GM21786 (cell line): ENCODE results near the gene HDAC4.
"Not testable (repeated sequence)": the region's sequence is repeated elsewhere in the genome, so short reads cannot be mapped to it uniquely, and the experiment has no call there.

Experiments
- ATAC-seq: cut with Tn5 transposase; IDR thresholded peaks from one replicate; pipeline ENCODE4 v1.9.1; 2021; ENCODE audit not compliant: unreplicated experiment

HDAC4 gene

GRCh38 chr2:239400596-239401066, at the start of gene HDAC4:
HDAC4 (minus strand) TSS chr2:239401020; CDS start chr2:239352699, 48,321 bp downstream.
- ATAC-seq = no peak

- ATAC-seq = not testable (repeated sequence)
These were observed 48.6 kb upstream of the HDAC4 start for GRCh38 chr2:239449468-239449867.

GRCh38 chr2:239445771-239446524, 45.1 kb upstream of the HDAC4 start:
- ATAC-seq = no peak

DNA sequence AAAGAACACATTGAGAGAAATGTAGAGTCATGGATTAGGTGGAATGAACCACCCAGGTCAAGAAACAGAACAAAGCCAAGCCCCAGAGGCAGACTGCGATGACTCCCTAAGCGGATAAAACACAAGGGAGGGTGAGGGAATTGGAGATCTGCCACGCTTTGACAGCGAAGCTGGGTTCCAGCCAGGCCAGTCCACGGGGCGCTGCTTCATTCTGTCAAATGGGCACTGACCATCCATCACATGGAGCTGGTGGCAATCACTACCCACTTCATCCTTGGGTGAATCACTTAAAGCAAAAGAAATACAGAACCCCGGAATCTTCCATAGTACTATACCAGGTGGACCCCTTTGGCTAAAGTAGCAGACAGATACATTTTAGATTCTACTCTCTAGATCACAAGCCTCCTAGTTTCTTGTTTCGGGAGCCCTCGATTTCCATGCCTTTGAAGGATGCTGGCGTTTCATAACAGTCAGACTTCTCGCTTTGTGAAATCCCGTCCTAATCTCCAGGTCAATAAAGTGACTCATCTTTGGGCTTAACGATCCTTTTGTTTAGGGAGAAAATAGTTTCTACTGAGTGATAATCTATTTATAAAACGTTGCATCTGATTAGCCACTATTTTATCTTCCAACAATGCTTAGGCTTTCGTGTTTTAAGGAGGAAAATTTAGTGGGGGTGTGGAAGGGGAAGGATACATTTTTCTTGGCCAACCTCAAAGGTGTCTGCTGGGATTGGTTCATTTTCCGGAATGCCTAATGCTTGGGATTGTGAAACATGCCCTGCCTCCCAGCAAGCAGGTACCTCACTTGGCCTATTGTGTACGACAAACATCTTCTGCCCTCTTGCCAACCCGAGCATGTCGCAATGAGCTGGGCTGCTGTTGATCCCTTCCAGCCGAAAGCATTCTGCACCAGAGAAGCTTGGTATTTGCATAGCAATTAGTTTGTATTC, 44.1 kb upstream of the HDAC4 start:
- no peak for ATAC-seq

DNA sequence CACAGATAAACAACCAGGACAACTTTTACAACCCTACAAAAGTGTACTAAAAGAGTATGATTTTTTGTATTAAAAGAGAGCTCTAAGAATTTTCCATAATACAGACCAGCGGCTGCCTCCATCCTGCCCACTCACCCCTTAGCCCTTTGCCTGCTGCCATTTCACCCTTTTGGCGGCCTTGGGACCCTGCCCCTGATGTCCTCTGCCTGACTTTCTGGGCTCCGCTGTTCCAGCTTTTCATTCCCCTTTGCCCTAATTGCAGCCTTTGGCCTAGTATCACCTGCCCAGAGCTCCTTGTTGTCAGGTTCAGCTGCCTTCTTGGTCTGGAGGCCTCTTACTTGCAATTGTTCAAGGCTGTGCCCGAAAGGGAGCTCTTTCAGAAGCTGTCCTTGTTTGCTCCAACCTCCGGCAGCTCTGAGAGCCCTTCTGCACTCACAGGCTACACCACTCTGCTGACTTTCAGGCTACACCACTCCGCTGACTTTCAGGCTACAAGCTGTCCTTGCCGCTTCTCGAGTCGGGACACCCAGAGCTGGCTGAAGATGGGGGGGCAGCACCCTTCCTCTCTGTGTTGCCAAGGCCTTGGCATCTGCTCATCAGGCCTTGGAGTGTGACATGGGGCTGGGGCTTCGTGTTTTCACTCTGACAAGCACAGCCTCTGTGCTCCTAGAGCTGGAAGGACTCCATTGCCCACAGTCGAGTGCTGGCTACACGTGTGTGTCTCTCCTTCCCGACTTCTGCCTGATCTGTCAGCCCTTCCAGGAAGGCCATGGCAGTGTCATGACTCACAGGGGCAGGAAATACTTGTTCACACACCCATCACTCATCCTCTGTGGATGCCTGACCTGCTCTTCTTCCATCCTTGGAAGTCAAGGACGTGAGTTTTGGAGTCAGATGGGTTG, 43.1 kb upstream of the HDAC4 start:
- no peak for ATAC-seq

GRCh38 chr2:239443102-239443620, 42.3 kb upstream of the HDAC4 start:
- no peak for ATAC-seq

GRCh38 chr2:239442192-239442591, 41.4 kb upstream of the HDAC4 start:
- no peak for ATAC-seq

DNA sequence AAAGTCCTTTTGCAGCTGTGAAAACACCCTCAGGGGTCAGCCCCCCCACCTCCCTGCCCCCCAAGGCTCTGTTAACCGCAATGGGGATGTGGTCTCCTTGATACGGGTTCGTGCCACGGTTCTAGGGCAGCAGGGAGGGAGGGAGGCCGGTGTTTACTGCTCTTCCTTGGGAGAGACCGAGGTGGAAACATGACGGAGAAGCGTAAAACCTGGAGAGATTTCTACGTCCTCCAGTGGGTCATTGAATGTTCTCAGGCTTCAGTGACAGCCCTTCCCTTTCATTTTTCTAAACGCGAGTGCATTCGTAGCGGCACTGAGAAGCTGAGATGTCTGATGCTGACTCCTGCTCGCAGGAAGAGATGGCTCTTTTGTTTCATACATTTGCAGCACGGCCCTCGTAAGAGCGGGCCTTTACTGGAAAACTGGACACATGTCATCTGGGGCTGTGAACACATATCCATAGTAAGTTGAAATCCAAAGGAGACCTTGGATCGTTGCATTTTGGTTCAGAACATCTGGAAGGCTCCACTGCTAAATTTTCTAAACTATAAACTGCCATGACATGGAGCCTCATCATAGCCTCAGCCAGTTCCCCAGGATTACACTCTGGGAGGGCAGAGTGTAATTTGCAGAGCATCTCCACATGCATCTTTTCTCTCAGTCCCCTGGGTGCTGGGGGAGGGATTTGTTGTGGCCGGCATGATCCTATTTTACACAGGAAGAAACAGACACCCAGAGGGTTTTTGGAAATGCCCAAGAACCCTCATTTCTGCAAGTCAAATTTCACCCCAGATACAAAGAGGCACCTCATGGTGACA, 40.6 kb upstream of the HDAC4 start:
- no peak for ATAC-seq

DNA sequence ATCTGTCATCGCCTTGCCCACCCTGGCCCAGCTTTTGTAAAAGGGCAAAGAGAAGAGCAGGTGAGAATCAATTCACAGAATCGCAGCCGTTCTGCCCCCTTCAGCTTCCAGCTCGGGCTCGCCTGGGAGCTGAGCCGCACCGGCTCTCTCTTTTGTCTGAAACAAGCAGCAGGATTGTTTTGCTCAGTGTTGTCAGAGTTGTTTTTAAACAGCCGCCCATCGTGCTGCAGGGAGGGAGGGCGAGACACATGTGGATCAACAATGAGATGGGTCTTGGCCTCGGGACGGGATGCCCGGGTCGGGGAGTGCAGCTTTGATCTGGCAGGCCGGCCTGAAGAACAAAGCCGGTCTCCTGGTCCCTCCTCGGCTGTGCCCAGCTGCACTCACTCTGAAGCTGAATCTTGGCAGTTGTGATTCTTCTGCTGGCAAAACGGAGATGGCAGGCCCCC, 39.7 kb upstream of the HDAC4 start:
- ATAC-seq = no peak

GRCh38 chr2:239439754-239440315, 39.0 kb upstream of the HDAC4 start:
- ATAC-seq = no peak

- no peak for ATAC-seq
These were observed 38.4 kb upstream of the HDAC4 start for GRCh38 chr2:239438995-239439753.

- ATAC-seq = no peak
These were observed 37.5 kb upstream of the HDAC4 start for GRCh38 chr2:239438368-239438767.

GRCh38 chr2:239436669-239437335, 36.0 kb upstream of the HDAC4 start:
- ATAC-seq = no peak

- ATAC-seq = no peak
These were observed 35.3 kb upstream of the HDAC4 start for GRCh38 chr2:239436076-239436475.

DNA sequence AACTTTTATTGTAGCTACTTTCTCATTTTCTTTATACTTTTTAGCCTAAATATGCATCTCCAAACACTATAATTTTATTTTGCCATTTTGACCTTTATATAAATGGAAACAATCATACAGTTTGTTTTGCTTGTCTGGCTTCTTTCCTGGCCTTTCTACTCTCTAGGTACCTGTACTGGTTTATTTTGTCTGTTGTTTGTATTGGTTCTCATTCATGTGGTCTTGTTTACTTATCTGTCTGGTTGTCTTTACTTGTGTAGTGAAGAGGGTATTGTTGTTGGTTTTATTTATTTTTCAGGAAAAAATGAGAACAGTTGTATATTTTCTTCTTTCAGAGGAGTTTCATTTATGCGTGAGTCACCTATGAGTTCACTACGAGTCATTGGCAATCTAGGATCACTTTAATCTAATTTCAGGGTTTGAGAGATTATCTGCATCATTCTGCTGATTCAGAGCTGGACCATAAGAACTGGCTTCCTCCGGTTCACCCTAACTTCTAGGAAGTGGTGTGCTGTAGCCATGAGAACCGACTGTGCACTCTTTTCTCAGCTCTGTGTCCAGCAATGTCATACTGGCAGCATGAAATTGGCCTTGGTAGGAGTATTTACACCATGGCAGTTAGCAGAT, 33.1 kb upstream of the HDAC4 start:
- ATAC-seq = no peak

- ATAC-seq = no peak
These were observed 31.4 kb upstream of the HDAC4 start for GRCh38 chr2:239432174-239432573.

- ATAC-seq = no peak
These were observed 30.7 kb upstream of the HDAC4 start for GRCh38 chr2:239431536-239431935.
